Measurements from ENCODE around the gene ARL16.

DNA sequence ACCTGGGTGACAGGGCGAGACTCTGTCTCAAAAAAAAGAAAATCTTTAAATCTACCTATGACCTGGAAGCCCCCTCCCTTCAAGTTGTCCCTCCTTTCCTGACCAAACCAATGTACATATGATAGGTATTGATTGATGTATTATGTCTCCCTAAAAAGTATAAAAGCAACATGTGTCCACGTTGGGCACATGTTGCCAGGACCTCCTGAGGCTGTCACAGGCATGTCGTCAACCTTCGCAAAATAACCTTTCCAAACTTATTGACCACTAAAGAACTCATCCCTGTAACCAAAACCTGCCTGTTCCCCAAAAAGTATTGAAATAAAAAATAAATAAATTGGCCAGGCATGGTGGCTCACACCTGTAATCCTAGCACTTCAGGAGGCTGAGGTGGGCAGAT lies 21.6 kb downstream of the ARL16 start:
- TF ChIP-seq POLR2A (IDR thresholded peaks at IDR 0.05) = no peak
- TF ChIP-seq, protein P1, sequence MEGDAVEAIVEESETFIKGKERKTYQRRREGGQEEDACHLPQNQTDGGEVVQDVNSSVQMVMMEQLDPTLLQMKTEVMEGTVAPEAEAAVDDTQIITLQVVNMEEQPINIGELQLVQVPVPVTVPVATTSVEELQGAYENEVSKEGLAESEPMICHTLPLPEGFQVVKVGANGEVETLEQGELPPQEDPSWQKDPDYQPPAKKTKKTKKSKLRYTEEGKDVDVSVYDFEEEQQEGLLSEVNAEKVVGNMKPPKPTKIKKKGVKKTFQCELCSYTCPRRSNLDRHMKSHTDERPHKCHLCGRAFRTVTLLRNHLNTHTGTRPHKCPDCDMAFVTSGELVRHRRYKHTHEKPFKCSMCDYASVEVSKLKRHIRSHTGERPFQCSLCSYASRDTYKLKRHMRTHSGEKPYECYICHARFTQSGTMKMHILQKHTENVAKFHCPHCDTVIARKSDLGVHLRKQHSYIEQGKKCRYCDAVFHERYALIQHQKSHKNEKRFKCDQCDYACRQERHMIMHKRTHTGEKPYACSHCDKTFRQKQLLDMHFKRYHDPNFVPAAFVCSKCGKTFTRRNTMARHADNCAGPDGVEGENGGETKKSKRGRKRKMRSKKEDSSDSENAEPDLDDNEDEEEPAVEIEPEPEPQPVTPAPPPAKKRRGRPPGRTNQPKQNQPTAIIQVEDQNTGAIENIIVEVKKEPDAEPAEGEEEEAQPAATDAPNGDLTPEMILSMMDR (IDR thresholded peaks at IDR 0.05 in 8 of 11, conservative IDR thresholded peaks at IDR 0.05 in 3 of 11) = no peak
- no peak for TF ChIP-seq POLR2AphosphoS5 (IDR thresholded peaks at IDR 0.05)

Measured in spleen (tissue), 7 donors.